HG02588 (cell line): Measurements from ENCODE around the gene AP3D1.

Experiments
- ATAC-seq: cut with Tn5 transposase; IDR thresholded peaks from one replicate; pipeline ENCODE4 v1.9.1; 2021; ENCODE audit warnings: mild to moderate bottlenecking, moderate library complexity; ENCODE audit not compliant: unreplicated experiment

The AP3D1 gene

GRCh38 chr19:2184422-2184975, 33.1 kb upstream of the AP3D1 start:
- ATAC-seq, result no peak

GRCh38 chr19:2181633-2181997, 30.2 kb upstream of the AP3D1 start:
- no peak for ATAC-seq

- ATAC-seq, result no peak
Observed at GRCh38 chr19:2180881-2181632, 29.7 kb upstream of the AP3D1 start.

- no peak for ATAC-seq
Observed at GRCh38 chr19:2180114-2180513, 28.7 kb upstream of the AP3D1 start.

GRCh38 chr19:2179095-2179494, 27.7 kb upstream of the AP3D1 start:
- no peak for ATAC-seq

- ATAC-seq, result no peak
Observed at GRCh38 chr19:2176337-2176994, 25.1 kb upstream of the AP3D1 start.

GRCh38 chr19:2175742-2176141, 24.4 kb upstream of the AP3D1 start:
- no peak for ATAC-seq

- ATAC-seq, result no peak
Observed at GRCh38 chr19:2173767-2174577, 22.6 kb upstream of the AP3D1 start.

GRCh38 chr19:2173388-2173766, 22.0 kb upstream of the AP3D1 start:
- no peak for ATAC-seq

- peak; percentile 44 for ATAC-seq
Observed at GRCh38 chr19:2171349-2172145, 20.2 kb upstream of the AP3D1 start.

- no peak for ATAC-seq
Observed at GRCh38 chr19:2170987-2171348, 19.6 kb upstream of the AP3D1 start.

GRCh38 chr19:2170219-2170618, 18.9 kb upstream of the AP3D1 start:
- no peak for ATAC-seq

- peak; percentile 40 for ATAC-seq
Observed at GRCh38 chr19:2168619-2169424, 17.5 kb upstream of the AP3D1 start.

GRCh38 chr19:2167896-2168618, 16.7 kb upstream of the AP3D1 start:
- ATAC-seq, result no peak

- no peak for ATAC-seq
Observed at GRCh38 chr19:2166741-2167738, 15.7 kb upstream of the AP3D1 start.

GRCh38 chr19:2164020-2164998, 12.9 kb upstream of the AP3D1 start:
- no peak for ATAC-seq

- no peak for ATAC-seq
Observed at GRCh38 chr19:2160379-2160778, 9.0 kb upstream of the AP3D1 start.
